ENCODE data around the gene OR6K6. TPM values are rescaled to one million over a fixed set of nuclear protein-coding genes. Genes with fewer than 3 reads are reported as not detected.

OR6K6 gene
- total RNA-seq, 2 experiments from 2014 or later = not detected

GRCh38 chr1:158735848-158736247 is 18.7 kb upstream of the OR6K6 start:
- DNase-seq = no peak
- POLR2A ChIA-PET = no interaction called here
- H3K36me3 Mint-ChIP-seq (ENCODE audit: low read depth) = no peaks in the 10 kb centered on the region
- H3K4me1 Mint-ChIP-seq (ENCODE audit: low read depth) = no peaks in the 10 kb centered on the region
- ATAC-seq = no peak
- H3K27me3 Mint-ChIP-seq (ENCODE audit: low read depth) = peaks cover 13% of the 10 kb centered on the region
- H3K4me3 Mint-ChIP-seq = no peak overlapping the region
- H3K27ac Mint-ChIP-seq = no peak overlapping the region
- no peaks in the 10 kb centered on the region for H3K9me3 Mint-ChIP-seq (ENCODE audit: insufficient read depth)
- CTCF ChIA-PET = no interaction called here

GRCh38 chr1:158752155-158752712 is 2.3 kb upstream of the OR6K6 start:
- peaks cover 5% of the 10 kb centered on the region for H3K27me3 Mint-ChIP-seq (ENCODE audit: low read depth)
- no peak for DNase-seq
- CTCF ChIA-PET = no interaction called here
- no peak overlapping the region for H3K27ac Mint-ChIP-seq
- H3K9me3 Mint-ChIP-seq (ENCODE audit: insufficient read depth) = no peaks in the 10 kb centered on the region
- no peak overlapping the region for H3K4me3 Mint-ChIP-seq
- POLR2A ChIA-PET = no interaction called here
- H3K36me3 Mint-ChIP-seq (ENCODE audit: low read depth) = no peaks in the 10 kb centered on the region
- ATAC-seq = no peak
- H3K4me1 Mint-ChIP-seq (ENCODE audit: low read depth) = no peaks in the 10 kb centered on the region

GRCh38 chr1:158771950-158772866 is 17.7 kb downstream of the OR6K6 start, which contains the start of gene OR6N1:
Gene OR6N1 (minus strand): TSS chr1:158772195. CDS start chr1:158766682, 5,513 bp downstream.
- Mint-ChIP-seq H3K9me3 (ENCODE audit: insufficient read depth) (no peaks in the 10 kb centered on the region), H3K4me1 (ENCODE audit: low read depth) (no peaks in the 10 kb centered on the region), H3K27ac (no peak within 1 kb of the TSS), H3K36me3 (ENCODE audit: low read depth) (no peaks in the 10 kb centered on the region), H3K4me3 (no peak within 1 kb of the TSS), H3K27me3 (ENCODE audit: low read depth) (peaks cover 15% of the 10 kb centered on the region)
- ATAC-seq = no peak
- DNase-seq = no peak
- POLR2A ChIA-PET = no interaction called here
- CTCF ChIA-PET = no interaction called here

GRCh38 chr1:158781104-158781503 is 26.6 kb downstream of the OR6K6 start, which contains the start of gene OR6N2:
Gene OR6N2 (minus strand): TSS chr1:158781204. CDS start chr1:158777635, 3,569 bp downstream.
- CTCF ChIA-PET = no interaction called here
- Mint-ChIP-seq H3K36me3 (ENCODE audit: low read depth) (no peaks in the 10 kb centered on the region), H3K4me1 (ENCODE audit: low read depth) (no peaks in the 10 kb centered on the region), H3K27me3 (ENCODE audit: low read depth) (peaks cover 9% of the 10 kb centered on the region), H3K9me3 (ENCODE audit: insufficient read depth) (no peaks in the 10 kb centered on the region), H3K27ac (no peak within 1 kb of the TSS), H3K4me3 (no peak within 1 kb of the TSS)
- DNase-seq (no peak), ATAC-seq (no peak)
- POLR2A ChIA-PET = no interaction called here

GRCh38 chr1:158793604-158794003 is 39.1 kb downstream of the OR6K6 start:
- Mint-ChIP-seq H3K4me3 (no peak overlapping the region), H3K27me3 (ENCODE audit: low read depth) (peaks cover 11% of the 10 kb centered on the region), H3K27ac (no peak overlapping the region), H3K4me1 (ENCODE audit: low read depth) (no peaks in the 10 kb centered on the region), H3K9me3 (ENCODE audit: insufficient read depth) (no peaks in the 10 kb centered on the region), H3K36me3 (ENCODE audit: low read depth) (no peaks in the 10 kb centered on the region)
- ATAC-seq (no peak), DNase-seq (no peak)
- CTCF ChIA-PET = interaction anchor here (0.9 to 1.9 kb wide), 5 partner anchors 8 to 279 kb away, joined by 3 to 13 read pairs (median 4); a partner anchor contains a TSS
- POLR2A ChIA-PET = interaction anchor here (1.0 kb wide), 1 partner anchor 216 kb away, joined by 3 read pairs; the partner anchor contains the start of gene IFI16

- Mint-ChIP-seq H3K4me3 (no peak overlapping the region), H3K27me3 (ENCODE audit: low read depth) (peaks cover 10% of the 10 kb centered on the region)
Measured at GRCh38 chr1:158794247-158794646, 39.7 kb downstream of the OR6K6 start.

GRCh38 chr1:158798531-158798930 is 44.0 kb downstream of the OR6K6 start:
- H3K36me3 Mint-ChIP-seq (ENCODE audit: low read depth) = no peaks in the 10 kb centered on the region
- DNase-seq (no peak), ATAC-seq (no peak)
- H3K4me3 Mint-ChIP-seq = no peak overlapping the region
- CTCF ChIA-PET = no interaction called here
- peaks cover 13% of the 10 kb centered on the region for H3K27me3 Mint-ChIP-seq (ENCODE audit: low read depth)
- no peaks in the 10 kb centered on the region for H3K9me3 Mint-ChIP-seq (ENCODE audit: insufficient read depth)
- no peak overlapping the region for H3K27ac Mint-ChIP-seq
- POLR2A ChIA-PET = no interaction called here
- no peaks in the 10 kb centered on the region for H3K4me1 Mint-ChIP-seq (ENCODE audit: low read depth)

More at GRCh38 chr1:158794247-158794646, 39.7 kb downstream of the OR6K6 start:
- POLR2A ChIA-PET = interaction anchor here (1.0 kb wide), 1 partner anchor 215 kb away, joined by 3 read pairs; the partner anchor contains the start of gene IFI16
- Mint-ChIP-seq H3K9me3 (ENCODE audit: insufficient read depth) (no peaks in the 10 kb centered on the region), H3K4me1 (ENCODE audit: low read depth) (no peaks in the 10 kb centered on the region), H3K36me3 (ENCODE audit: low read depth) (no peaks in the 10 kb centered on the region), H3K27ac (no peak overlapping the region)
- DNase-seq (no peak), ATAC-seq (no peak)
- CTCF ChIA-PET = interaction anchor here (1.0 to 1.9 kb wide), 4 partner anchors 9 to 208 kb away, joined by 4 to 13 read pairs (median 4); a partner anchor contains a TSS

- Mint-ChIP-seq H3K27ac (no peak overlapping the region), H3K4me1 (ENCODE audit: low read depth) (no peaks in the 10 kb centered on the region), H3K4me3 (no peak overlapping the region), H3K36me3 (ENCODE audit: low read depth) (no peaks in the 10 kb centered on the region), H3K27me3 (ENCODE audit: low read depth) (peaks cover 16% of the 10 kb centered on the region), H3K9me3 (ENCODE audit: insufficient read depth) (no peaks in the 10 kb centered on the region)
- ChIA-PET CTCF (no interaction called here), POLR2A (no interaction called here)
- no peak for DNase-seq
- no peak for ATAC-seq
Measured at GRCh38 chr1:158799689-158800088, 45.2 kb downstream of the OR6K6 start.

GRCh38 chr1:158800526-158800925 is 46.0 kb downstream of the OR6K6 start:
- no peaks in the 10 kb centered on the region for H3K36me3 Mint-ChIP-seq (ENCODE audit: low read depth)
- ChIA-PET CTCF (no interaction called here), POLR2A (no interaction called here)
- no peak for DNase-seq
- H3K4me1 Mint-ChIP-seq (ENCODE audit: low read depth) = no peaks in the 10 kb centered on the region
- H3K9me3 Mint-ChIP-seq (ENCODE audit: insufficient read depth) = no peaks in the 10 kb centered on the region
- peaks cover 16% of the 10 kb centered on the region for H3K27me3 Mint-ChIP-seq (ENCODE audit: low read depth)
- no peak for ATAC-seq
- no peak overlapping the region for H3K27ac Mint-ChIP-seq
- no peak overlapping the region for H3K4me3 Mint-ChIP-seq

- H3K27ac Mint-ChIP-seq = no peak overlapping the region
- ChIA-PET POLR2A (no interaction called here), CTCF (no interaction called here)
- no peaks in the 10 kb centered on the region for H3K4me1 Mint-ChIP-seq (ENCODE audit: low read depth)
- no peak for DNase-seq
- H3K4me3 Mint-ChIP-seq = no peak overlapping the region
- H3K27me3 Mint-ChIP-seq (ENCODE audit: low read depth) = peaks cover 16% of the 10 kb centered on the region
- no peaks in the 10 kb centered on the region for H3K9me3 Mint-ChIP-seq (ENCODE audit: insufficient read depth)
- H3K36me3 Mint-ChIP-seq (ENCODE audit: low read depth) = no peaks in the 10 kb centered on the region
- no peak for ATAC-seq
Measured at GRCh38 chr1:158801396-158801795, 46.9 kb downstream of the OR6K6 start.

GRCh38 chr1:158803678-158804077 is 49.2 kb downstream of the OR6K6 start:
- H3K27me3 Mint-ChIP-seq (ENCODE audit: low read depth) = peaks cover 18% of the 10 kb centered on the region
- ATAC-seq (no peak), DNase-seq (no peak)
- CTCF ChIA-PET = no interaction called here
- H3K36me3 Mint-ChIP-seq (ENCODE audit: low read depth) = no peaks in the 10 kb centered on the region
- H3K4me1 Mint-ChIP-seq (ENCODE audit: low read depth) = no peaks in the 10 kb centered on the region
- H3K4me3 Mint-ChIP-seq = no peak overlapping the region
- H3K9me3 Mint-ChIP-seq (ENCODE audit: insufficient read depth) = no peaks in the 10 kb centered on the region
- POLR2A ChIA-PET = no interaction called here
- H3K27ac Mint-ChIP-seq = no peak overlapping the region
